Thymus (tissue), 11 donors: ENCODE results near the gene SASS6. TPM values are rescaled to one million over a fixed set of nuclear protein-coding genes. Genes with fewer than 3 reads are reported as not detected.

Experiments used
- DNase-seq, 9 donors: peaks; one replicate each; pipeline ENCODE4 v3.0.0-alpha.2; 2013; ENCODE audit warnings: low spot score in 9 of 9, low read depth in 6 of 9, missing footprints in 1 of 9
- H3K27ac ChIP-seq, 2 donors: one replicate each; pipeline ENCODE4 v1.5.1; 2013; ENCODE audit warnings: control low read depth in 1 of 2, low read depth in 1 of 2, low read length in 1 of 2, mild to moderate bottlenecking in 1 of 2, moderate library complexity in 1 of 2
- H3K27me3 ChIP-seq, 2 donors: one replicate each; pipeline ENCODE4 v1.5.1; 2013; ENCODE audit warnings: low read length in 1 of 2; ENCODE audit not compliant: control insufficient read depth in 2 of 2, insufficient read depth in 1 of 2
- H3K36me3 ChIP-seq, 2 donors: one replicate each; pipeline ENCODE4 v1.5.1; 2013; ENCODE audit warnings: low read length in 1 of 2, mild to moderate bottlenecking in 1 of 2, moderate library complexity in 1 of 2; ENCODE audit not compliant: control insufficient read depth in 2 of 2, insufficient read depth in 2 of 2
- H3K4me1 ChIP-seq, 2 donors: one replicate each; pipeline ENCODE4 v1.5.1; 2013; ENCODE audit warnings: low read length in 2 of 2; ENCODE audit not compliant: control insufficient read depth in 2 of 2, insufficient read depth in 2 of 2
- H3K4me3 ChIP-seq, 2 donors: one replicate each; pipeline ENCODE4 v1.5.1; 2013; ENCODE audit warnings: low read length in 2 of 2, control low read depth in 1 of 2, mild to moderate bottlenecking in 1 of 2
- H3K9me3 ChIP-seq, 2 donors: one replicate each; pipeline ENCODE4 v1.5.1; 2013; ENCODE audit warnings: low read length in 1 of 2, mild to moderate bottlenecking in 1 of 2; ENCODE audit not compliant: control insufficient read depth in 2 of 2, insufficient read depth in 1 of 2
- WGBS: extraction: QIAGEN DNeasy Blood & Tissue Kit; methylation state at CpG from one replicate; pipeline ENCODE4 v1.1.7; 2013; 5-methylcytosine and 5-hydroxymethylcytosine counted together
- polyA plus RNA-seq: library from polyadenylated mRNA; stranded (reverse); fragments of 200-250 nt; gene quantifications from one replicate; pipeline ENCODE4 v1.2.3, GENCODE V29; 2013
- total RNA-seq: library from RNA; stranded (reverse); fragments of 120-200 nt; gene quantifications from one replicate; pipeline ENCODE4 v1.2.4, GENCODE V29; 2013
- donor health status: healthy.

The SASS6 gene
- total and polyA plus RNA-seq, 2 donors: 4.9 to 7.4 TPM

DNA sequence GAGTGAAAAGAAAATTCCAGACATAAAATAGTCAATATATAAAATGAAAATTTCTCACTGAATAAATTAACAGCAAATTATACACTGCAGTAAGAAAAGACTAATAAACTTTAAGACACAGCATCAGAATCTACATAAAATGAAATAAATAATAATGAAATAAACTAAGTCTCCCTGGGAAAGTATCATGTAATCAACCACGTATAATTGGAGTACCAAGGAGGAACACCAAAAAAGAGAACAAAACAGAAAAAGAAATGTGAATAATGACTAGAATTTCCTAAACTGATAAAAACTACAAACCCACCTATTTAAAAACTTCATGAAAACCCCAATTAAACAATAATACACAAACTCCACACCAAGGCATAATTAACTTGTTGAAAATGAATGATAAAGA is 43.6 kb downstream of the SASS6 start:
- Histone ChIP-seq H3K9me3 (no peaks in the 10 kb centered on the region), H3K27me3 (no peaks in the 10 kb centered on the region), H3K4me3 (no peak overlapping the region), H3K27ac (no peak overlapping the region), H3K36me3 (peaks cover 11 to 34% of the 10 kb centered on the region in 2 donors), H3K4me1 (no peaks in the 10 kb centered on the region)
- WGBS: 98% methylated on average over 1 of the region's 1 CpG
- no peak for DNase-seq

- Histone ChIP-seq H3K4me1 (no peaks in the 10 kb centered on the region), H3K27ac (no peak overlapping the region), H3K36me3 (peaks cover 5 to 28% of the 10 kb centered on the region in 2 donors), H3K27me3 (no peaks in the 10 kb centered on the region), H3K9me3 (no peaks in the 10 kb centered on the region), H3K4me3 (no peak overlapping the region)
- DNase-seq: no peak
- WGBS: 97% methylated on average over 1 of the region's 1 CpG
These were observed 45.3 kb downstream of the SASS6 start for GRCh38 chr1:100087396-100087795.

GRCh38 chr1:100080331-100080730 is 52.4 kb downstream of the SASS6 start:
- Histone ChIP-seq H3K4me3 (no peak overlapping the region), H3K27me3 (no peaks in the 10 kb centered on the region), H3K36me3 (peaks cover 17 to 69% of the 10 kb centered on the region in 2 donors), H3K27ac (no peak overlapping the region), H3K4me1 (no peaks in the 10 kb centered on the region), H3K9me3 (no peaks in the 10 kb centered on the region)
- WGBS: 97% methylated on average over 3 of the region's 3 CpGs
- no peak for DNase-seq

GRCh38 chr1:100077531-100077930 is 55.2 kb downstream of the SASS6 start:
- WGBS: 97% methylated on average over 5 of the region's 5 CpGs
- Histone ChIP-seq H3K4me3 (no peak overlapping the region), H3K27ac (no peak overlapping the region), H3K36me3 (peaks cover 29 to 85% of the 10 kb centered on the region in 2 donors), H3K4me1 (no peaks in the 10 kb centered on the region), H3K9me3 (no peaks in the 10 kb centered on the region), H3K27me3 (no peaks in the 10 kb centered on the region)
- no peak for DNase-seq

GRCh38 chr1:100076744-100077143 is 56.0 kb downstream of the SASS6 start:
- Histone ChIP-seq H3K4me3 (no peak overlapping the region), H3K4me1 (no peaks in the 10 kb centered on the region), H3K27me3 (no peaks in the 10 kb centered on the region), H3K27ac (no peak overlapping the region), H3K36me3 (peaks cover 32 to 86% of the 10 kb centered on the region in 2 donors), H3K9me3 (no peaks in the 10 kb centered on the region)
- DNase-seq: no peak

- 97% methylated on average over 2 of the region's 2 CpGs for WGBS
- no peaks in the 10 kb centered on the region for H3K27me3 ChIP-seq
- no peaks in the 10 kb centered on the region for H3K4me1 ChIP-seq
- DNase-seq: no peak
- peaks cover 33 to 87% of the 10 kb centered on the region in 2 donors for H3K36me3 ChIP-seq
- H3K4me3 ChIP-seq: no peak overlapping the region
- H3K27ac ChIP-seq: no peak overlapping the region
- H3K9me3 ChIP-seq: no peaks in the 10 kb centered on the region
These were observed 56.4 kb downstream of the SASS6 start for GRCh38 chr1:100076319-100076718.

DNA sequence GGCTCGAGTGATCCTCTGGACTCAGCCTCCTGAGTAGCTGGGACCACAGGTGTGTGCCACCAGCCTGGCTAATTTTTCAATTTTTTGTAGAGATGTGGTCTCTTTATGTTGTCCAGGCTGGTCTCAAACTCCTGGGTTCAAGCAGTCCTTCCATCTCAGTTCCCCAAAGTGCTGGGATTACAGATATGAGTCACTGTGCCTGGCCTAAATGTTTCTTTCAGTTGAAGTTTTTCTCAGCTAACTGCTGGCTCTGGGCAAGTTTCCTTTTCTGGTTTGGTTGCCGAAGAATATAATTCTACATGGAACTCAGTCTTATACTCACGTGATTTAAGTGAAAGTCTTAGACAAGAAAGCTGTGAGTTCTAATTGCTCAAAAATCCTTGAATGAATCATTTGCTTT is 57.0 kb downstream of the SASS6 start:
- 98% methylated on average over 3 of the region's 3 CpGs for WGBS
- no peak for DNase-seq
- Histone ChIP-seq H3K36me3 (peaks cover 33 to 89% of the 10 kb centered on the region in 2 donors), H3K4me1 (no peaks in the 10 kb centered on the region), H3K9me3 (no peaks in the 10 kb centered on the region), H3K27ac (no peak overlapping the region), H3K4me3 (no peak overlapping the region), H3K27me3 (no peaks in the 10 kb centered on the region)

- WGBS: 96% methylated on average over 11 of the region's 11 CpGs
- H3K27ac ChIP-seq: no peak overlapping the region
- DNase-seq: no peak
- H3K9me3 ChIP-seq: no peaks in the 10 kb centered on the region
- H3K4me1 ChIP-seq: no peaks in the 10 kb centered on the region
- H3K36me3 ChIP-seq: peaks cover 37 to 88% of the 10 kb centered on the region in 2 donors
- no peaks in the 10 kb centered on the region for H3K27me3 ChIP-seq
- no peak overlapping the region for H3K4me3 ChIP-seq
These were observed 57.9 kb downstream of the SASS6 start for GRCh38 chr1:100074604-100075395.

GRCh38 chr1:100073531-100073930 is 59.2 kb downstream of the SASS6 start:
- no peaks in the 10 kb centered on the region for H3K27me3 ChIP-seq
- no peak overlapping the region for H3K27ac ChIP-seq
- no peaks in the 10 kb centered on the region for H3K9me3 ChIP-seq
- peaks cover 37 to 88% of the 10 kb centered on the region in 2 donors for H3K36me3 ChIP-seq
- 98% methylated on average over 3 of the region's 3 CpGs for WGBS
- no peaks in the 10 kb centered on the region for H3K4me1 ChIP-seq
- DNase-seq: no peak
- H3K4me3 ChIP-seq: no peak overlapping the region
